ENCODE data around the gene C1QTNF1.
A peak's percentile ranks its signal among the peaks of the same experiment; 100 is the strongest.
"Not testable (repeated sequence)": the region's sequence is repeated elsewhere in the genome, so short reads cannot be mapped to it uniquely, and the experiment has no call there.

Gene C1QTNF1

DNA sequence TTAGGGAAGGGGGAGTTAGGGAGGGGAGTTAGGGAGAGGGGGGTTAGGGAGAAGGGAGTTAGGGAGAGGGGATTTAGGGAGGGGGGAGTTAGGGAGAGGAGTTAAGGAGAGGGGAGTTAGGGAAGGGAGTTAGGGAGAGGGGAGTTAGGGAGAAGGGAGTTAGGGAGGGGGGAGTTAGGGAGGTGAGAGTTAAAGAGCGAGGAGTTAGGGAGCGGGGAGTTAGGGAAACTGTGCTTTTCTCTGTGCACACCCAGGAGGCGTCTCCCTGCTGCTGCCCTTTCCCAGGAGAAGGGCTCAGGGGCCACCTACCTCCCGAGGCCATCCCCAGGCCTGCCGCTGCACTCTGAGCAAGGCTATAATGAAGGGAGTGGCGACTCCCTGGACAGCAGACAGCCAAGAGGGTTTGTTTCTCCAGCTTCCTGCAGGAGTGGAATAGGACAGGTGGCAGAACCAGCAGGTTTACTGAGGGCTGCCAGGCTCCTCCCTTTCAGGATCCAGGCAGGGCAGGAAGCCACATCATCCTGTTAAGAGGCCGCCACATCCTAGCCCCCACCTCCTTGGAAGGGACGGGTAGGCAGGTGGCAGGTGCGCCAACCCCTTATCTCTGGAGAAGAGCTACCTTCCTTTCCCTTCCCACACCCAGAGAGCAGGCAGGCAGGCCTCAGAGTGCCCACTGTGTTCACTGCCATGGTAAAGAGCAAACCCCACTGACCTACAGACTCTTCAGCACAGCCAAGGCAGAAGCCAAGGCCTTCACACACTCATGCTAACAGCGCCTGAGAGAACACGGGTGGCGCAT is 18.7 kb upstream of the C1QTNF1 start:
- peak; percentile 43 for DNase-seq (ENCODE audit: low spot score)

DNA sequence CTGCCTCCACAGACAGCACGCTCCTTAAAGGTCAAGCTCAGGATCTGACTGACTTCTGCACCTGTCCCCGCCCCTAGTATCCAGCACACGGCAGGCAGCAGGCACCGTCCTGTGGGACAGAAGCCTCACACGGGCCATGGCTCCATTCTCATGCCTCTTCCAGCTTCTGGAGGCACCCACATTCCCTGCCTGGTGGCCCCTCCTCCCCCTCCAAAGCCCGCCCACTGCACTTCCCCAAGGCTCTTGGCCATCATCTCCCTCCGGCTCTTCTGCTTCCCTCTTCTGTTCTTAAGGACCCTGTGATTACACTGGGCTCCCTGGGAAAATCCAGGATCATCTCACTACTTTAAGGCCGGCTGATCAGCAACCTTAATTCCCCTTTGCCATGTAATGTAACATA is 17.9 kb upstream of the C1QTNF1 start:
- no peak for DNase-seq (ENCODE audit: low spot score)

DNA sequence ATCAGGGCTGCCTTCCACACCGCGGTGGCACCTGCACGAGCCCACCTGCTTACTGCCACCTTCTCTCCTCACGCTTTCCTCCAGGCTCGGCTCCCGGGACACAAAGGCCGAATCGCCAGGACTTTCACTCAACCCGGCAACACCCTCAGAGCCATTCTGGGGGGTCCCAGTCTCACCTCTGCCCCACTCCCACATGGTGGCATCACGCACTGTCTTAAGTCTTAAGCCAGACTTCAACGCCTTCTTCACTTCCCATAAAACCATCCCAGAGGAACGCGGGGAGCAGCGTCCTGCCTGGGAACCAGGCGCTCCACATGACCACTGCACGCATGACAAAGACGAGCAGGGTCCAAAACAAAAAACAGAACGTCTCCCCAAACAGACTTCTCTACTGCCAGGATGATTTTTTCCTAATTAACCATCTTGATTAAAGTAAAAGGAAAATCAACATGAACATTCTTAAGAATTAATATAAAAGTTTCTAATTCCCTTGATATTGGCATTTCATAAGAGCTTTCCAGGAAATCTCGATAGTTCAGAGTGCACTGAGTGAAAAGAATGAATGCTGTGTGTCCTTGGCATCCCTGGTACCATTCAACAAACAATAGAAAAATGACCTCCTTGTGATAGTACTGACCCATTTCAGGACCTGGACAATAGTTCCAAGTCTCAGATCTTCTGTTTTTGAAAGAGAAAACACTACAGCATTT is 17.0 kb upstream of the C1QTNF1 start:
- no peak for DNase-seq (ENCODE audit: low spot score)

DNA sequence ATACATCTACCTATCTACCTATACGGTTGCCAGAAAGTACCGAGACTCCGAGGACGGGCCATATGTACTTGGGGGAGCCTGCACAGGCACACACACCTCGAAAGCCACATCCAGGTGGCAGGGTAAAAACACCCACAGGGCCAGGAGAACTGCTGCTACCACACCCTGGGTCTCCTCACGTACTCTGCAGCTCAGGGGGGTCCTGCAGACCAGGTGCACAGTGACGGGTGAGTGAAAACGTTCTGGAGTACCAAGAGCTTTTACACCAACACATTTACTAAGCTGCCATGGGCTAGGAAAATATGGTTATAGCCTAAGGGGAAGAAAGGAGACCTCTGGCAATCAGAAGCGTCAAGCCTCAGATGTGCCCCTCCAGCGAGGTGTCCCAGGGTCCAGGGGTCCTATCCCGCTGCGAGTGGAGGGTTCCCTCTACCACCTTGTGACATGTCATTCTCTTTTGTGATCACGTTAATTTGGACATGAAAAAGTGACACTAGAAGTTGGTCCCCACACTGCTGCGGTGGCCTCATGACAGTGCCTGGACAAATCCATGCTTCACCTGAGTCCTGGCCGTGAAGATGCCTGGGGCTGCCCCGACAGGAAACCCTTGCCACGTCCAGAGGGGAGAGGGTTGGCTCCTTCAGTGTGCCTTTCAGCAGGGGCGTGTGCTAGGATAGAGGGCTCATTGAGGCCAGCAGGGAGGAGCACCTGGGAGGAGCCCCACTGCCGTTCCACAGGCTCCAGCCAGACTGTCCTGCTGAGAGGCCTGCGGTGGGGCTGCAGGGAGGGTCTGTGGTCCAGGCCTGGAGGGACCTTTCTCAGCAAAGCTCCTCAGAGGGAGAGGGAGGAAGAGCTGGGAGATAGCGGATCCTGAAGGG is 16.2 kb upstream of the C1QTNF1 start:
- no peak for DNase-seq (ENCODE audit: low spot score)

DNA sequence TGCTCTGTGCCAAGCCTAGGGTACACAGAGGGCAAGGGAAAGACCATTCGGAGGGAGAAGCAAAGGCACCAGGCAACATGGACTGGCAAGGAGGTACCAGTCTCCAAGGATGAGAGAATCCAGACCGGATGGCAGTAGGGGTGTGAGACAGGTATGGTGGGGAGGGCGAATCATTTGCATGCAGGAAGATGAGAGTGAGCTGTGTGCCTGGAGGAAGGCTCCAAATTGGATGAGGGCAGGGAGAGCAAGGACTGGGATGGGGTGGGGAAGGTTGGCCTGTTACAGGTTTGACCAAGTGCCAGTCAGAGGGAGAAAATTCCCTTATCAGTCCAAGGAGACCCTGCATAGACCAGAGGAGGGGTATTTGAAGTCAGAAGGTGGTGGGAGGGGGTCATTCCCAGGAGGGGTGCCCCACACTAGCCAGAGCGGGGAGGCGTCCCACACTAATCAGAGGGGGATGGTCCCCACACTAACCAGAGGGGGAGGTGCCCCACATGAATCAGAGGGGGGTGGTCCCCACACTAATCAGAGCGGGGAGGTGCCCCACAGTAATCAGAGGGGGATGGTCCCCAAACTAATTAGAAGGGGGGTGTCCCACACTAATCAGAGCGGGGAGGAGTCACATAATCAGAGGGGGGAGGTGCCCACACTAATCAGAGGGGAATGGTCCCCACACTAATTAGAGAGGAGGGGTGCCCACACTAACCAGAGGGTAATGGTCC is 15.1 kb upstream of the C1QTNF1 start:
- no peak for DNase-seq (ENCODE audit: low spot score)

DNA sequence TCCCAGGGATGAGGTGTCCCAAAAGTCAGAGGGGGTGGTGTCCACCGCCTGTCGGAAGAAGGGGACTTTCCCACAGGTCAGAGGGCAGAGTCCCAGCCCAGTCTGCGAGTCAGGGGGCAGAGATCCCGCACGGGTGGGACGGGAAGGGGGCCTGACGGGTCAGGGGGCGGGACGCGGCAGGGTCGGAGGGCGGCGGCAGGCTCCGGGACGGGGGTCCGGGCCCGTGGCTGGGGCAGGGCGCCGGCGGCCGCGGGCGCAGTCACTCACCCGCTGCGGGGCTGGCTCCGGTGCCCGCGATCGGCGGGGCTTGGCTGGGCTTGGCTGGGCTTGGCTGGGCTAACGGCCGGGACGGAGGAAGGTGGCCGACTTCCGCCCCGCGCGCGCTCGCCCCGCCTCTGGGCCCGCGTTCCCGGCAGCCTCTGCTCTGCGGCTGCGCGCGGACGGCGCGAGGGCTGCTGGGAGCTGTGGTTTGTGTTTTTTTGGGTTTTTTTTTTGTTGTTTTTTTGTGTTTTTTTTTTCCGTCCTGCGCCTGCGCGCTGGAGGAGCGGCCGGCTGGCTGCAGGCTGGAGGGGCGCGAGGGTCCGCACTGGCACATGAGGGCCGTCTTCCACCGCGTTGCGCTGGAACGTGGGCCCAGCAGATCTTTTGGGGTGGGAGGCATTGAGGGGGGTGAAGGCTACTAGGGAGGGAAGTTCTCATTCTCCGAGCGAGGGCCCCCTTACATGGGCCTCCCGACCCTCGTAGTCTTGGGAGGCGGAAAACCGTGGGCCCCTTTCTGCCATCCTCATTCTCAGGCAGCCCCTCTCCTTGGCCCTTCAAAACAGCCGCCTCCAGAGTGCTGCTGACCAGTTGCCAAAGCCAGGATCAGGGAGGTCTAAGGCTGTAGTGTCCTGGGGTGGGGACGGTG is 14.3 kb upstream of the C1QTNF1 start, which contains the start of gene CANT1:
CANT1 (minus strand) TSS at position 368 of the 907 bp plus-strand sequence. CDS start 12,142 bp downstream, outside the sequence.
- DNase-seq (ENCODE audit: low spot score), result peak; percentile 99

DNA sequence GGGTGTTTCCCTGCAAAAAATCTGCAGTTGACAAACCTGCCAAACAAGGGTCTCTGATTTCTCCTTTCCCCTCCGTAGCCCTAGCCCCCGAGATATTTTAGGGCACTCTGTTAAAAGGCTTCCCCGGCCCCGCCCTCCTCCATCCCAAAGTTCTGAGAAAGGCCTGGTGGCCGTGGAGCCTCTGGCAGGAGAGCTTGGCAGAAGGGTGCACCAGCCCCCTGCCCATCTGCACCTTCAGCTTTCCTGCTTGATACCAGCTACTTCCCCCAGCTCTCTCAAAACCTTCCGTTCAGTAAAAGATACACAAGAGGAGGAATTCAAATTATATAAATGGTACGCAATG is 13.7 kb upstream of the C1QTNF1 start:
- no peak for DNase-seq (ENCODE audit: low spot score)

DNA sequence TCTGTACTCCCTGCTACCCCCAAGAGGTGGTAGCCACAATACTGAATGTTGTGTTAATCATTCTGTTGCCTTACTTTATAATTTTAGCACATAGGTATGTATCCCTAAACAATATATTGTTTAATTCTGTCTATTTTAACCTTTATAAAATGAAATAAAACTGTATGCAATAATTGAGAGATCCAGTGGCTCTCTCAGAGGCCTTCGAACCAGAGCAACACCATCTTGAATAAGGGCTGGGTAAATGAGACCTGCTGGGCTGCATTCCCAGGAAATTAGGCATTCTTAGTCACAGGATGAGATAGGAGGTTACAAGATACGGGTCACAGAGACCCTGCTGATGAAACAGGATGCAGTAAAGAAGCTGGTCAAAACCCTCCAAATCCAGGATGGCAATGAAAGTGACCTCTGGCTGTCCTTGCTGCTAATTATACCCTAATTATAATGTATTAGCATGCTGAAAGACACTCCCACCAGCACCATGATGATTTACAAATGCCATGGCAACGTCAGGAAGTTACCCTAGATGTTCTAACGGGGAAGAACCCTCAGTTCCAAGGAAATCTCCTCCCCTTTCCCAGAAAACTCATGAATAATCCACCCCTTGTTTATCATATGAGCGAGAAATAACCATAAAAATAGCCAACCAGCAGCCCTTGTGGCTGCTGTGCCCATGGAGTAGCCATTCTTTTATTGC is 12.4 kb upstream of the C1QTNF1 start:
- no peak for DNase-seq (ENCODE audit: low spot score)

DNA sequence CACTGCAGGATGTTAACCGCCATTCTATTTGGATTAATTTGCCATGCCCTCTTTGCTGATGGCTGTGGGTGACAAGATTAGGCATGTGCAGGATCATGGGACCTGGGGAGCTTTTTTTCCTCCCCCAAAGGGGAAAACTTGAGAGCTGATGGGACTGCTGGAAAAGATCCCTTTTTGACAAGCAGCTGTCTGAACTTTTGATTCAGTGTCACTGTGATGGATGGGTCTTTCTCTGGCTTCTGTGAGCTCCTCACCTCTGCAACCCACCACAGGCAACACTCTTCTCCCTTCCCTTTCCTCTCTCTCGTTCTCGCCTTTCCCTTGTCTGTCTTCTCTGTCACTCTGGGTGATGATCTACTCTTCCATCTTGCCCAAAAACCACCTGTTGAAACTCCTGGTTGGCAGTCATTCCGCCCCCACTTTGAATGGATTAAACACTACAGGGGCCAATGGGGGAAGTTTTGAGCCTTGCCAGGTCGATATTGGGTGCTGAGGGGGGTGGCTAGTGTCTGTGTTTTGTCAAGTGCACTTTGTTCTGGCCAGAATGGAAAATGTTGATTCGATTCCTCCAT is 11.3 kb upstream of the C1QTNF1 start:
- no peak for DNase-seq (ENCODE audit: low spot score)

DNA sequence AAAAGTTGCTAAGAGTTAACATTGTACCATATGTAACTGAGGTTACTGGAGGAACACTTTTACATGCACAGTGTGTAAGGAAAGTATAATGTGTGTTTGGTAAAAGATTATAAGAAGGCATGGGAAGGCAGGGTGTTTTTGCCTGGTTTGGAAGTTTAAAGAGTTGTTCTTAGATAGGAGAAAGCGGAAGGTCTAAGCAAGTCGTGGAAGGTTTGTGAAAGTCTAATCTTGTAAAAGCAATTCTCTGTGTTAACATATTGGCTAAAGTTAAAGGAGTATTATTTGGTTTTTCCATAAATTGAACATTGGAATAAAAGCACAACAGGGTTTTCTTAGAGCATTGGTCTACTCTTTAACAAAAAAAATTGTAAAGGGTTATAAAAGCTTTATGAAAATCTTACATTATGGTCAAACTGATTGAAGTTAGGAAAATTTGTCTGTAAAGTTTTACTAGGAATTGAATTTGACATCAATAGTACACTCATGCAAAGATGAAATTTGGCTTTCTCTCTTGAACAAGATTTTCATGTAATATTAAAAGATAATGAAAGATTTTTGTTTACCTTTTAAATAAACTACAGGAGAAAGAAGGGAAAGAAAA is 9.7 kb upstream of the C1QTNF1 start:
- DNase-seq (ENCODE audit: low spot score), result no peak

DNA sequence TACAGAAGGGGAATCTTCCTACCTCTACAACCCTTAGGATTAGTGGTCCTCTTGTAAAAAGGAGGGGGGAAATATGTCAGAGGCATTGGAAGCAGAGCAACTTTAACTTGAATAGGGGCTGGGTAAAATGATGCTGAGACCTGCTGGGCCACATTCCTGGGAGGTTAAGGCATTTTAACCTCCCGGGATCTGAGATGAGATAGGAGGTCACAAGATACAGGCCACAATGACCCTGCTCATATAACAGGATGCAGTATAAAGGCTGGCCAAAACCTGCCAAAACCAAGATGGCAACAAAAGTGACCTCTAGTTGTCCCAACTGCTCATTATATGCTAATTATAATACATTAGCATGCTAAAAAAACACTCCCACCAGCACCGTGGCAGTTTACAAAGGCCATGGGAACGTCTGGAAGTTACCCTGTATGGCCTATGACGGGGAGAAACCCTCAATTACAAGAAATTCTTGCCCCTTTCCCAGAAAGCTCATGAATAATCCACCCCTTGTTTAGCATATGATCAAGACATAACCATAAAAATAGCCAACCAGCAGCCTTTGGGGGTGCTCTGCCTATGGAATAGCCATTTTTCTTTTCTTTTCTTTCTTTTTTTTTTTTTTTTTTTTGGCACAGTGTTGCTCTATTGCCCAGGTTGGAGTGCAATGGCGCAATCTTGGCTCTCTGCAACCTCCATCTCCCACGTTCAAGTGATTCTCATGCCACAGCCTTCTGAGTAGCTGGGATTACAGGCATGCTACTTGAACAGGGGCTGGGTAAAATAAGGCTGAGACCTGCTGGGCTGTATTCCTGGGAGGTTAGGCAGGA is 6.2 kb upstream of the C1QTNF1 start:
- DNase-seq (ENCODE audit: low spot score), result peak; percentile 5

DNA sequence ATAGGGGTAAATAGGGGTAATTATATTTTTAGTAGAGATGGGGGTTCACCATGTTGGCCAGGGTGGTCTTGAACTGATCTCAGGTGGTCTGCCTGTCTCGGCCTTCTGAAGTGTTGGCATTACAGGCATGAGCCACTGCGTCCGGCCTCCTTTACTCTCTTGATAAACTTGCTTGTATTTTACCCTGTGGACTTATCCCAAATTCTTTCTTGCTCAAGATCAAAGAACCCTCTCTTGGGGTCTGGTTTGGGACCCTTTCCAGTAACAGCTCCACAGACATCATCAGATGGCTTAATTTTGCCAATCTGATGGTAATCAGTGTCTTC is 5.6 kb upstream of the C1QTNF1 start:
- DNase-seq (ENCODE audit: low spot score), result no peak

DNA sequence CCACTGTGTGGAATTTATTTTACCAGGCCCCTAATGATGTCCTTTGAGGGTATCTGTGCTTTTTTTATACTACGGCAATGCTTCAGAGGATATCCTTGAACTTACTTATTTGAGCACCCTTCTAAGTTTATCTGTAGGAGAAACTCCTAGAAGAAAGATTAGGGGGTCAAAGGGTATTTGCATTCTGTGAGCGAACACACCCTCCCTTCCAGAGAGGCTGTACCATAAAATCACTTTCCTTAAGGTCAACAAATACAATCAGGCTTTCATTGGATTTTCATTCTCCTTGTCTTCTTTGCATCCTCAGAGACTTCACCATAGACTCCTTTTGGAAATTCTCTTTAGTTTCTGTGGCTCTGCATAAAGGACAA is 4.7 kb upstream of the C1QTNF1 start:
- no peak for DNase-seq (ENCODE audit: low spot score)

DNA sequence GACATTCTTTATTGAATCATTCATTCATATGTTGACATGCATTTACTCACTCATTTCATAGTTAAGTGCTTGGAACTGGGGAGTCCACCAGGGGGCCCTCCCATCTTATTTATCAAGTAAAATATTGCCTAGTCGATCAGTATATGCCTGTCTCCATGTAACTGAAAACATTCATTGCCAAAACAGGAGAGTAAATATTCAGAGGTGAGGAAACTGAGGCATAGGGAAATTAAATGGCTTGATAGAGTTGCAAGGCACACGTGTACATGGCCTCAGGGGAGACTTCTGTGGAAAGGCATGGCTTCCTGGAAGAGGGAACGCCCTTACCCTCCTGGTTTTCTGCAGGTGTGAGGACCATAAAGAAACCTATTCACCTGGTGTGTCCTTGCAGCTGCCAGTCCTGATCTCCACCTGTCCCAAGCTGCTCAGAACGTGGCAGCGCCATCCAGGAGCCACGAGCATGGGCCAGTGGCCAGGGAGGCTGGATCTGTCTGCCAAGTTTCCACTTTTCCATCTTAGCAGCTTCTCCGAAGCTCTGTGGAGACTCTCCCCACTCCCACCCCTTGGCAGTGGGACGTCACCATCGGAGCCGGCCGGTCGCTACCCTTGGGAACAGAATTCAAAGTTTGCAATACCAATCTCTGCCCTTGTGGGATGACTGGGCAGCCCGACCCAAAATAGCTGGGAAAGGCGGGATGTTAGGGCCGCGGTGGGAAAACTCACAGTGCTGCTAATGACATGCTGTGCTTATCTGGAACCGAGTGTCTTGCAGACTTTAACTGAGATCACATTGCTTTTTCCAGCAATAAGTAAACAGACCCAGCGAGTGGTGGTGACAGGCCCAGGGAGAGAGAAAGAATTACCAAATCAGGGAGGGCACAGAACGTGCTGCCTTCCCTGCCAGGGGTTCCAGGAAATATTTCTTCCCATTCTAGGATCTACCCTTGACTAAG is 4.1 kb upstream of the C1QTNF1 start:
- no peak for DNase-seq (ENCODE audit: low spot score)

DNA sequence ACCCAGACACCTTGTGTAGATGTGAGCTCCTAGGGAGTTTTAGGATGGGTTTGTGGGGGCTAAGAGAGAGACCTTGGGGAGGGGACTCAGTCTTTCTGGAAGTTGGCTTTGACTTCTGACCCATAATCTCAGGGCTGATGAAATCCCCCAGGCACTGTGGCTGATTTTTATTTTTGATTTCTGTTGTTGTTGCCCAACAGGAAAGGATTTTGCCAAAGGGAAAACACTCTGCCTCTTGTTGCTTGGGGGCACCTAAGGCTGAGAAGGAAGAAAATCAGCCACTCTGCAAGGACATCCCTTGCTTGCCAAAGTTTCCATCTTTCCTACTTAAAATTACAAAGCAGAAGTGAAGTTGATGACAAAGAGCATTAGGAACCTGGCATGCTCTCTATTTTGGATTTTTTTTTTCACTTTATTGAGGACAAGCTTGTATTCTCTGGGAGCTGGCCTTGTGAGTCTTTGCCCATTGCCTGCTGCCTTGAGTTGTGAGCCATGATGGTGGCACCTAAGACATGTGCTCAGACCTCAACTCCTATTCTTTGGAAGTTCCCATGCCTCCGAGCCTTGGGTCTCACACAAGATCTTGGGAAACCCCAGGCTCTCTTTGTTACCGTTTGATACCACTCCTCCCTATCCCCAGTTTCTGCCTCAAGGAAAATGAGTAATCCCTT is 3.2 kb upstream of the C1QTNF1 start:
- DNase-seq (ENCODE audit: low spot score), result no peak

DNA sequence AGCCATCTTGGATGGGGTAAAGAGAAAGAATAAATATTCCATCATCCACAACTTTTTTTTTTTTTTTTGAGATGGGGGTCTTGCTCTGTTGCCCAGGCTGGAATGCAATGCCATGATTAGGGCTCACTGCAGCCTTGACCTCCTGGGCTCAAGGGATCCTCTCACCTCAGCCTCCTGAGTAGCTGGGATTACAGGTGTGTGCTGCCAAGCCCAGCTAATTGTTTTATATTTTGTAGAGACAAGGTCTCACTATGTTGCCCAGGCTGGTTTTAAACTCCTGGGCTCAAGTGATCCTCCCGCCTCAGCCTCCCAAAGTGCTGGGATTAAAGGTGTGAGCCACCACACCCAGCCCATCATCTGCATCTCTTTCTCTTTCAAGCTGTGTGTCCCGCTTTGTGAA is 2.0 kb upstream of the C1QTNF1 start:
- DNase-seq (ENCODE audit: low spot score), result not testable (repeated sequence)

DNA sequence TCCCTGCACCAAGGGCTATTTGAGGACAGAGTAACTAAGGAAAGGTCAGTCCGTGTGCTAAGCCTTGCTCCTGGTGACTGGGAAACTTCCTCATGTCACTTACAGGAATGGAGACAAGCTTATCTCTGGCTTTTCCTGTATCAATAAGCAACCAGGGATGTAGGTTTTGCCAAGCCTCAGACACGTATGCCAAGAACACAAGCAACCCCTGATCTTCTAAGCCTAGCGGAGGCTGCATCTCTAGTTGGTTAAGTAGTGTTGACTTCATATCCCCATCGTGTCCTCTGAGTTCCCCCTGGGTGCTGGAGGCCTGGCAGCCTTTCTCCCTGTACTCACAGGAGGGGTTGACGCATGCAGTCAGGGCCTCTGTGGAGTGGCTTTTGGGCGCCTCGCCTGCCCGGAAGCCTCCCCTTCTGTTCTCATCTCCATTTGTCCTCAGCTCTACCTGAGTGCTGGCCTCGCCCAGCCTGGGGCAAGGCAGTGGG is 1.4 kb upstream of the C1QTNF1 start:
- no peak for DNase-seq (ENCODE audit: low spot score)
